ENCODE measurements around the gene SYT9. TPM values are rescaled to one million over a fixed set of nuclear protein-coding genes. Genes with fewer than 3 reads are reported as not detected.

The SYT9 gene
- total and polyA plus RNA-seq, 9 of the 15 experiments (the other 6 are each of a cell fraction or from before 2014, with no cell fraction given): 0.01 TPM; not detected in 8

DNA sequence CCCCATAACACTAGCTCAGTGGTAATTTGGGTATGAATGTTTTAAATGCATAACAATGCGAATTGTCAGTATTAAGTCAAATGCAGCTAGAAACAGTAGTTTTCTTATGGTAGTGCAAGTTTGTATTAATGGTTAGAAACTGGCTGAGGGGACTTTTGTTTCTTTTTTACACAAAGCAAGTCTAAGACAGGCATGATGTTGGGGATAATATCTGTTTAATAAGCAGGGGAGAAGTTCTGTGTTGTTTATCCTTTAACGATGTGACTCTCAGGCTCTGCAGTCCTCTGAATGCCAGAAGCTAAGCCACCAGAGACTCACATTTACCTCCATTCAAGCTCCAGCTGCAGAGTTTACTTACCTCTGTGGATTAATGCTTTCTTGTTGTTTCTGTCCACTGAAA lies 67.8 kb downstream of the SYT9 start:
- BruUV-seq (replicated peaks): no TSS peak
- no peak for FAIRE-seq
- Histone ChIP-seq H3K27ac (ENCODE audit: extremely low read depth, low read depth, low read length) (no peak overlapping the region), H3K4me2 (ENCODE audit: insufficient read depth, low read length) (no peak overlapping the region), H3K9ac (ENCODE audit: insufficient read depth in 1 of 2, low read depth in 2 of 2, low read length in 2 of 2) (no peak overlapping the region), H3K27me3 (ENCODE audit: control insufficient read depth in 2 of 2, insufficient read depth in 2 of 2, low read length in 2 of 2) (no peaks in the 10 kb centered on the region), H4K20me1 (replicated peaks; ENCODE audit: control insufficient read depth, insufficient read depth, low read length) (no peaks in the 10 kb centered on the region), H3K36me3 (ENCODE audit: control insufficient read depth, insufficient read depth, low read length) (no peaks in the 10 kb centered on the region), H3K4me3 (no peak overlapping the region), H3K9me1 (ENCODE audit: control insufficient read depth, insufficient read depth, low read length) (no peaks in the 10 kb centered on the region), H3K9me3 (replicated peaks; ENCODE audit: control insufficient read depth, insufficient read depth, low read depth, low read length) (no peaks in the 10 kb centered on the region), H3K4me1 (replicated peaks in 1 of 2; ENCODE audit: control insufficient read depth in 2 of 2, insufficient read depth in 2 of 2, low read length in 2 of 2) (no peaks in the 10 kb centered on the region), H2AFZ (ENCODE audit: low read depth, low read length) (no peak overlapping the region), H3K79me2 (ENCODE audit: control insufficient read depth, insufficient read depth, low read length) (no peaks in the 10 kb centered on the region)
- ChIA-PET POLR2A (interaction anchor here (0.6 to 1.3 kb wide), 2 partner anchors 9 to 648 kb away, joined by 3 to 4 read pairs; no protein-coding TSS in a partner anchor), CTCF (ENCODE audit: low intra/inter-chr PET ratio) (no interaction called here)
- no peak for ATAC-seq
- WGBS (ENCODE audit: insufficient coverage, low coverage, missing lambda C conversion rate): 0% methylated on average over 2 of the region's 2 CpGs
- no peak for DNase-seq (ENCODE audit: extremely low read depth in 1 of 4, low spot score in 3 of 4)
- in situ Hi-C loops (cut with MboI): no loop called here
- intact Hi-C loops (cut with micrococcal nuclease): no loop called here
- TF ChIP-seq KAT2B (IDR thresholded peaks at IDR 0.05; ENCODE audit: low read depth, low read length): no peak
- TF ChIP-seq FOXA3 (CRISPR knock-in tag; conservative IDR thresholded peaks at IDR 0.05 in 1 of 2, IDR thresholded peaks at IDR 0.05 in 1 of 2): no peak
- TF ChIP-seq, protein P1, sequence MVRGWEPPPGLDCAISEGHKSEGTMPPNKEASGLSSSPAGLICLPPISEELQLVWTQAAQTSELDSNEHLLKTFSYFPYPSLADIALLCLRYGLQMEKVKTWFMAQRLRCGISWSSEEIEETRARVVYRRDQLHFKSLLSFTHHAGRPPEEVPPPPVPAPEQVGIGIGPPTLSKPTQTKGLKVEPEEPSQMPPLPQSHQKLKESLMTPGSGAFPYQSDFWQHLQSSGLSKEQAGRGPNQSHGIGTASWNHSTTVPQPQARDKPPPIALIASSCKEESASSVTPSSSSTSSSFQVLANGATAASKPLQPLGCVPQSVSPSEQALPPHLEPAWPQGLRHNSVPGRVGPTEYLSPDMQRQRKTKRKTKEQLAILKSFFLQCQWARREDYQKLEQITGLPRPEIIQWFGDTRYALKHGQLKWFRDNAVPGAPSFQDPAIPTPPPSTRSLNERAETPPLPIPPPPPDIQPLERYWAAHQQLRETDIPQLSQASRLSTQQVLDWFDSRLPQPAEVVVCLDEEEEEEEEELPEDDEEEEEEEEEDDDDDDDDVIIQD (CRISPR knock-in tag; IDR thresholded peaks at IDR 0.05): no peak
- TF ChIP-seq DDX20 (tag; IDR thresholded peaks at IDR 0.05; ENCODE audit: low read depth): no peak
- no peak for TF ChIP-seq ZNF253 (CRISPR knock-in tag; conservative IDR thresholded peaks at IDR 0.05)
- TF ChIP-seq MEF2D (tag; conservative IDR thresholded peaks at IDR 0.05; ENCODE audit: low read depth): no peak
- no peak for TF ChIP-seq ZNF561 (CRISPR knock-in tag; conservative IDR thresholded peaks at IDR 0.05)
- TF ChIP-seq, protein P2, sequence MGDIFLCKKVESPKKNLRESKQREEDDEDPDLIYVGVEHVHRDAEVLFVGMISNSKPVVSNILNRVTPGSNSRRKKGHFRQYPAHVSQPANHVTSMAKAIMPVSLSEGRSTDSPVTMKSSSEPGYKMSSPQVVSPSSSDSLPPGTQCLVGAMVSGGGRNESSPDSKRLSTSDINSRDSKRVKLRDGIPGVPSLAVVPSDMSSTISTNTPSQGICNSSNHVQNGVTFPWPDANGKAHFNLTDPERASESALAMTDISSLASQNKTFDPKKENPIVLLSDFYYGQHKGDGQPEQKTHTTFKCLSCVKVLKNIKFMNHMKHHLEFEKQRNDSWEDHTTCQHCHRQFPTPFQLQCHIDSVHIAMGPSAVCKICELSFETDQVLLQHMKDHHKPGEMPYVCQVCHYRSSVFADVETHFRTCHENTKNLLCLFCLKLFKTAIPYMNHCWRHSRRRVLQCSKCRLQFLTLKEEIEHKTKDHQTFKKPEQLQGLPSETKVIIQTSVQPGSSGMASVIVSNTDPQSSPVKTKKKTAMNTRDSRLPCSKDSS (IDR thresholded peaks at IDR 0.05; ENCODE audit: low read depth, partially characterized antibody): no peak
- no peak for TF ChIP-seq PTRF (tag; IDR thresholded peaks at IDR 0.05)
- TF ChIP-seq HNRNPH1 (optimal IDR thresholded peaks at IDR 0.05; ENCODE audit: low read depth, low read length): no peak
- no peak for TF ChIP-seq KLF10 (CRISPR knock-in tag; IDR thresholded peaks at IDR 0.05)
- no peak for TF ChIP-seq GABPB2 (CRISPR knock-in tag; conservative IDR thresholded peaks at IDR 0.05)
- no peak for TF ChIP-seq NCOA4 (IDR thresholded peaks at IDR 0.05; ENCODE audit: partially characterized antibody)
